T-cell (primary cell): ENCODE results near the gene DEPP1. TPM values are rescaled to one million over a fixed set of nuclear protein-coding genes. Genes with fewer than 3 reads are reported as not detected.
"Not testable (repeated sequence)": the region's sequence is repeated elsewhere in the genome, so short reads cannot be mapped to it uniquely, and the experiment has no call there.

Source experiments
- ATAC-seq, 4 experiments: fragments of 200-7000 bp in 3 of 4; fragments of 150-1000 bp in 1 of 4; cut with Tn5 transposase; replicated peaks in 1 of 4; 1 replicate in 3 of 4; 2 replicates in 1 of 4; pipeline ENCODE4 v1.10.0; 2021; ENCODE audit warnings: moderate library complexity in 3 of 4, mild to moderate bottlenecking in 2 of 4, moderate number of reproducible peaks in 1 of 4
- CTCF ChIA-PET, 2 donors: fragments of 300-600 bp; sonication (Branson Sonifier 250); formaldehyde crosslinking; loops; one replicate each; lab custom pipeline; 2022; ENCODE audit warnings: antibody characterized with exemption in 2 of 2; lab: Charles Lee
- POLR2A ChIA-PET, 2 donors: fragments of 300-600 bp; sonication (Branson Sonifier 250); formaldehyde crosslinking; loops; one replicate each; lab custom pipeline; 2022; ENCODE audit warnings: antibody characterized with exemption in 2 of 2; lab: Charles Lee
- DNase-seq, 35 experiments: peaks; one replicate each; pipeline versions ENCODE4 v3.0.0 to v3.0.0-alpha.2; 2013 to 2023
- H3K27ac ChIP-seq: one replicate; pipeline ENCODE4 v1.5.1; 2013; ENCODE audit warnings: low read length
- H3K27me3 ChIP-seq, 2 experiments: replicated peaks in 1 of 2; 1 replicate in 1 of 2; 2 replicates in 1 of 2; pipeline versions ENCODE4 v1.6.1 to v1.7.0; 2013; ENCODE audit warnings: low read length in 1 of 2, mixed read lengths in 1 of 2; ENCODE audit not compliant: control insufficient read depth in 2 of 2, insufficient read depth in 2 of 2; ENCODE audit errors: extremely low read depth in 1 of 2
- H3K36me3 ChIP-seq, 2 donors: 1 replicate in 1 of 2; 2 replicates in 1 of 2; pipeline versions ENCODE4 v1.6.1 to v1.7.0; 2013; ENCODE audit warnings: low read length in 1 of 2; ENCODE audit not compliant: control insufficient read depth in 2 of 2, insufficient read depth in 1 of 2; ENCODE audit errors: extremely low read depth in 1 of 2
- H3K4me1 ChIP-seq, 2 experiments: 1 replicate in 1 of 2; 2 replicates in 1 of 2; pipeline versions ENCODE4 v1.6.1 to v1.7.0; 2013; ENCODE audit warnings: low read length in 2 of 2, mixed read lengths in 1 of 2; ENCODE audit not compliant: insufficient read depth in 2 of 2, control insufficient read depth in 1 of 2; ENCODE audit errors: extremely low read depth in 1 of 2
- H3K4me3 ChIP-seq, 2 donors: 1 replicate in 1 of 2; 2 replicates in 1 of 2; pipeline versions ENCODE4 v1.5.1 to v1.7.0; 2013; ENCODE audit warnings: mild to moderate bottlenecking in 2 of 2, low read length in 1 of 2, moderate library complexity in 1 of 2; ENCODE audit not compliant: control insufficient read depth in 1 of 2; ENCODE audit errors: extremely low read depth in 1 of 2
- H3K9me3 ChIP-seq: 2 replicates; pipeline ENCODE4 v1.7.0; 2013
- H3K27ac Mint-ChIP-seq, 2 donors: one replicate each; pipeline ENCODE4 v1.8.0; 2020 to 2021; ENCODE audit warnings: mild to moderate bottlenecking in 2 of 2, mixed read lengths in 2 of 2
- H3K27me3 Mint-ChIP-seq, 2 donors: one replicate each; pipeline ENCODE4 v1.8.0; 2021 to 2022; ENCODE audit warnings: mixed read lengths in 2 of 2
- H3K36me3 Mint-ChIP-seq: one replicate; pipeline ENCODE4 v1.8.0; 2021; ENCODE audit warnings: mixed read lengths
- H3K4me1 Mint-ChIP-seq, 3 donors: one replicate each; pipeline ENCODE4 v1.8.0; 2020 to 2022; ENCODE audit warnings: mixed read lengths in 3 of 3, mild to moderate bottlenecking in 1 of 3
- H3K4me3 Mint-ChIP-seq, 3 donors: one replicate each; pipeline ENCODE4 v1.8.0; 2020 to 2022; ENCODE audit warnings: mild to moderate bottlenecking in 3 of 3, mixed read lengths in 3 of 3, moderate library complexity in 3 of 3
- H3K9me3 Mint-ChIP-seq, 3 donors: one replicate each; pipeline ENCODE4 v1.8.0; 2020 to 2022; ENCODE audit warnings: mixed read lengths in 3 of 3
- WGBS: methylation state at CpG from one replicate; pipeline ENCODE4 v1.1.5; 2013; ENCODE audit warnings: missing lambda C conversion rate; ENCODE audit not compliant: insufficient coverage; 5-methylcytosine and 5-hydroxymethylcytosine counted together
- total RNA-seq, 35 experiments: library from RNA in 6 of 35; stranded (reverse) in 6 of 35; fragments of 120-200 nt in 1 of 35; gene quantifications; one replicate each; pipeline versions ENCODE4 v1.2.1 to v1.2.4 and lab custom pipeline; 2013 to 2026

The DEPP1 gene
- total RNA-seq = under 1 TPM in 3 of 5 donors, not detected in 2; 0.30 to 0.66 (median 0.35) TPM
- total RNA-seq (2013) = 0.15 TPM
- total RNA-seq (lab: John Stamatoyannopoulos, UW) = 0 to 2.2 (median 0.09) reads per million in 29 experiments

GRCh38 chr10:44978570-44979280, at the start of gene DEPP1:
Gene DEPP1, minus strand, starts transcription at chr10:44978809. Its CDS starts 779 bp downstream, at chr10:44978030.
- 43% methylated on average over 7 of the region's 12 CpGs for WGBS
- H3K4me3 ChIP-seq = no peak within 1 kb of the TSS
- peaks cover 0 to 25% of the 10 kb centered on the region in 2 experiments for H3K27me3 ChIP-seq
- no peaks in the 10 kb centered on the region for H3K36me3 ChIP-seq
- DNase-seq (peak in 3 of 35 experiments; percentile 24 to 31 (median 26)), ATAC-seq (peak in 1 of 4 experiments; percentile 21)
- peaks cover 5 to 25% of the 10 kb centered on the region in 2 experiments for H3K4me1 ChIP-seq
- no peak within 1 kb of the TSS for H3K27ac ChIP-seq
- POLR2A ChIA-PET = no interaction called here
- CTCF ChIA-PET = interaction anchor here in 1 of 2 donors (0.5 to 1.1 kb wide), 2 partner anchors 46 to 1312 kb away, joined by 6 read pairs; no protein-coding TSS in a partner anchor
- peaks cover 6 to 15% (median 7%) of the 10 kb centered on the region in 3 donors for H3K4me1 Mint-ChIP-seq
- peak within 1 kb of the TSS in 1 of 3 donors; percentile 35 for H3K4me3 Mint-ChIP-seq
- peak within 1 kb of the TSS in 1 of 2 donors; percentile 34 for H3K27ac Mint-ChIP-seq
- no peaks in the 10 kb centered on the region for H3K36me3 Mint-ChIP-seq
- H3K27me3 Mint-ChIP-seq = no peaks in the 10 kb centered on the region
- H3K9me3 Mint-ChIP-seq = no peaks in the 10 kb centered on the region
- H3K9me3 ChIP-seq = no peaks in the 10 kb centered on the region

- WGBS = no CpG with 5 or more reads among the region's 2 CpGs
- POLR2A ChIA-PET = no interaction called here
- DNase-seq = no peak
- Mint-ChIP-seq H3K27ac (no peak overlapping the region), H3K4me1 (no peaks in the 10 kb centered on the region), H3K36me3 (no peaks in the 10 kb centered on the region), H3K9me3 (peaks cover 6 to 13% (median 12%) of the 10 kb centered on the region in 3 donors), H3K4me3 (no peak overlapping the region), H3K27me3 (peaks cover 0 to 4% of the 10 kb centered on the region in 2 donors)
- H3K36me3 ChIP-seq = no peaks in the 10 kb centered on the region
- H3K4me3 ChIP-seq = no peak overlapping the region
- no peaks in the 10 kb centered on the region for H3K27me3 ChIP-seq
- no peak for ATAC-seq
- H3K27ac ChIP-seq = no peak overlapping the region
- CTCF ChIA-PET = no interaction called here
- no peaks in the 10 kb centered on the region for H3K4me1 ChIP-seq
- H3K9me3 ChIP-seq = no peaks in the 10 kb centered on the region
Observed at GRCh38 chr10:45023426-45023825, 44.8 kb upstream of the DEPP1 start.

- Mint-ChIP-seq H3K4me1 (no peaks in the 10 kb centered on the region), H3K27me3 (peaks cover 0 to 2% of the 10 kb centered on the region in 2 donors), H3K4me3 (no peak overlapping the region), H3K36me3 (no peaks in the 10 kb centered on the region), H3K27ac (no peak overlapping the region), H3K9me3 (no peaks in the 10 kb centered on the region)
- Histone ChIP-seq H3K4me1 (no peaks in the 10 kb centered on the region), H3K9me3 (no peaks in the 10 kb centered on the region), H3K27ac (no peak overlapping the region), H3K4me3 (no peak overlapping the region), H3K36me3 (no peaks in the 10 kb centered on the region), H3K27me3 (no peaks in the 10 kb centered on the region)
- ATAC-seq (no peak), DNase-seq (no peak)
- WGBS = no CpG with 5 or more reads among the region's 2 CpGs
- ChIA-PET CTCF (interaction anchor here in 1 of 2 donors (1.0 kb wide), 1 partner anchor 11 kb away, joined by 3 read pairs; no protein-coding TSS in a partner anchor), POLR2A (no interaction called here)
Observed at GRCh38 chr10:45015590-45015989, 37.0 kb upstream of the DEPP1 start.

GRCh38 chr10:45014557-45014956, 35.9 kb upstream of the DEPP1 start:
- H3K27me3 Mint-ChIP-seq, H3K4me3 Mint-ChIP-seq, H3K4me1 Mint-ChIP-seq, H3K4me1 ChIP-seq, H3K9me3 ChIP-seq, H3K27ac Mint-ChIP-seq, ATAC-seq, H3K27me3 ChIP-seq, H3K27ac ChIP-seq, H3K36me3 Mint-ChIP-seq, H3K4me3 ChIP-seq, DNase-seq, H3K36me3 ChIP-seq, H3K9me3 Mint-ChIP-seq, CTCF ChIA-PET, POLR2A ChIA-PET: not testable (repeated sequence)
- no CpG with 5 or more reads among the region's 10 CpGs for WGBS

GRCh38 chr10:45008524-45009161, 30.0 kb upstream of the DEPP1 start:
- CTCF ChIA-PET = no interaction called here
- H3K27me3 ChIP-seq = no peaks in the 10 kb centered on the region
- DNase-seq (peak in 7 of 35 experiments; percentile 5 to 77 (median 18)), ATAC-seq (peak; percentile 58 to 74 (median 67))
- no peaks in the 10 kb centered on the region for H3K27me3 Mint-ChIP-seq
- H3K4me3 ChIP-seq = no peak overlapping the region
- no peak overlapping the region for H3K4me3 Mint-ChIP-seq
- peaks cover 2% of the 10 kb centered on the region in 2 donors for H3K36me3 ChIP-seq
- no peaks in the 10 kb centered on the region for H3K4me1 ChIP-seq
- no peak overlapping the region for H3K27ac Mint-ChIP-seq
- H3K4me1 Mint-ChIP-seq = peaks cover 0 to 5% (median 2%) of the 10 kb centered on the region in 3 donors
- no peak overlapping the region for H3K27ac ChIP-seq
- peaks cover 24% of the 10 kb centered on the region for H3K36me3 Mint-ChIP-seq
- H3K9me3 ChIP-seq = no peaks in the 10 kb centered on the region
- POLR2A ChIA-PET = no interaction called here
- WGBS = 33% methylated on average over 5 of the region's 8 CpGs
- peaks cover 0 to 10% (median 3%) of the 10 kb centered on the region in 3 donors for H3K9me3 Mint-ChIP-seq

- Histone ChIP-seq H3K4me1 (peaks cover 2 to 7% of the 10 kb centered on the region in 2 experiments), H3K27ac (no peak overlapping the region), H3K36me3 (peaks cover 5 to 8% of the 10 kb centered on the region in 2 donors), H3K4me3 (no peak overlapping the region), H3K9me3 (peaks cover 3% of the 10 kb centered on the region), H3K27me3 (no peaks in the 10 kb centered on the region)
- ATAC-seq = no peak
- Mint-ChIP-seq H3K4me3 (no peak overlapping the region), H3K4me1 (peaks cover 11 to 22% (median 18%) of the 10 kb centered on the region in 3 donors), H3K9me3 (peaks cover 0 to 23% (median 3%) of the 10 kb centered on the region in 3 donors), H3K27ac (no peak overlapping the region), H3K36me3 (peaks cover 36% of the 10 kb centered on the region), H3K27me3 (no peaks in the 10 kb centered on the region)
- no peak for DNase-seq
- ChIA-PET POLR2A (no interaction called here), CTCF (interaction anchor here (0.6 to 0.7 kb wide), 2 partner anchors 21 to 50 kb away, joined by 3 to 4 read pairs; no protein-coding TSS in a partner anchor)
- WGBS = no CpG with 5 or more reads among the region's 3 CpGs
Observed at GRCh38 chr10:45006276-45007030, 27.8 kb upstream of the DEPP1 start.
